A673 (cell line): Measurements from ENCODE around the gene LCE5A. TPM values are rescaled to one million over a fixed set of nuclear protein-coding genes. Genes with fewer than 3 reads are reported as not detected.

ENCODE experiments used
- BruUV-seq: library from RNA; stranded (reverse); fragments of 400-500 nt; replicated peaks from 2 replicates; lab custom pipeline; 2021; lab: Mats Ljungman, UMichigan
- CTCF ChIA-PET: fragments of 300-600 bp; sonication (Branson Sonifier 250); formaldehyde crosslinking; loops from one replicate; lab custom pipeline; 2022; ENCODE audit warnings: antibody characterized with exemption; lab: Charles Lee
- POLR2A ChIA-PET: fragments of 300-600 bp; sonication (Branson Sonifier 250); formaldehyde crosslinking; loops from one replicate; lab custom pipeline; 2022; ENCODE audit warnings: antibody characterized with exemption; ENCODE audit not compliant: low non-redundant PET; lab: Charles Lee
- DNase-seq: peaks from one replicate; pipeline ENCODE4 v3.0.0-alpha.2; 2015; ENCODE audit warnings: low spot score
- H3K27ac ChIP-seq: fragments of 200-600 bp; sonication (generic); 2 replicates; pipeline ENCODE4 v1.5.1; 2016; ENCODE audit warnings: mixed run types, low read depth, mild to moderate bottlenecking, mixed read lengths, antibody characterized with exemption, low read length; ENCODE audit not compliant: poor library complexity, severe bottlenecking
- H3K27me3 ChIP-seq: fragments of 200-600 bp; sonication (generic); replicated peaks from 2 replicates; pipeline ENCODE4 v1.6.1; 2017; ENCODE audit warnings: mixed run types, low read depth, mild to moderate bottlenecking, mixed read lengths, antibody characterized with exemption, low read length; ENCODE audit not compliant: insufficient read depth, poor library complexity
- H3K36me3 ChIP-seq: fragments of 200-600 bp; sonication (generic); 2 replicates; pipeline ENCODE4 v1.6.1; 2016; ENCODE audit warnings: mixed run types, mild to moderate bottlenecking, mixed read lengths, antibody characterized with exemption, low read length; ENCODE audit not compliant: insufficient read depth, poor library complexity, severe bottlenecking
- H3K4me1 ChIP-seq: fragments of 200-600 bp; sonication (generic); 2 replicates; pipeline ENCODE4 v1.6.1; 2017; ENCODE audit warnings: mixed run types, mild to moderate bottlenecking, mixed read lengths, antibody characterized with exemption, low read length; ENCODE audit not compliant: insufficient read depth, poor library complexity, severe bottlenecking
- H3K4me3 ChIP-seq: fragments of 200-600 bp; sonication (generic); 2 replicates; pipeline ENCODE4 v1.5.1; 2016; ENCODE audit warnings: low read depth, mixed run types, mild to moderate bottlenecking, mixed read lengths, low read length; ENCODE audit not compliant: poor library complexity, severe bottlenecking
- H3K9me3 ChIP-seq: fragments of 200-600 bp; sonication (generic); 2 replicates; pipeline ENCODE4 v1.6.1; 2016; ENCODE audit warnings: mixed run types, low read depth, mild to moderate bottlenecking, mixed read lengths, antibody characterized with exemption, low read length; ENCODE audit not compliant: poor library complexity, severe bottlenecking
- EZH2 ChIP-seq: fragments of 200-600 bp; sonication (generic); IDR thresholded peaks from 2 replicates; pipeline ENCODE4 v1.6.1; 2017; ENCODE audit warnings: borderline replicate concordance, low read depth, mild to moderate bottlenecking, mixed read lengths, antibody characterized with exemption, low read length; ENCODE audit not compliant: poor library complexity, severe bottlenecking
- intact Hi-C: fragments of 100-400 bp; cut with micrococcal nuclease; formaldehyde crosslinking; loops from one replicate; pipeline ENCODE4 v1.10.0; 2022; ENCODE audit not compliant: unreplicated experiment
- total RNA-seq: library from RNA; stranded (reverse); gene quantifications from 2 replicates; pipeline ENCODE4 v1.2.3, GENCODE V29; 2021
- TF ChIP-seq, protein P1 (sequence below): fragments of 300-800, 200-600 bp; sonication (generic); conservative IDR thresholded peaks from 2 replicates; pipeline ENCODE4 v1.5.1; 2017; ENCODE audit warnings: low read depth, mild to moderate bottlenecking, antibody characterized with exemption, low read length, moderate library complexity, mixed read lengths

The LCE5A gene
- total RNA-seq, 1 experiment from 2014 or later, result not detected

GRCh38 chr1:152537496-152537895, 26.9 kb downstream of the LCE5A start:
- H3K4me3 ChIP-seq, result no peak overlapping the region
- ChIA-PET POLR2A (no interaction called here), CTCF (no interaction called here)
- no peaks in the 10 kb centered on the region for H3K9me3 ChIP-seq
- H3K36me3 ChIP-seq, result no peaks in the 10 kb centered on the region
- TF ChIP-seq EZH2, result no peak
- TF ChIP-seq, protein P1, sequence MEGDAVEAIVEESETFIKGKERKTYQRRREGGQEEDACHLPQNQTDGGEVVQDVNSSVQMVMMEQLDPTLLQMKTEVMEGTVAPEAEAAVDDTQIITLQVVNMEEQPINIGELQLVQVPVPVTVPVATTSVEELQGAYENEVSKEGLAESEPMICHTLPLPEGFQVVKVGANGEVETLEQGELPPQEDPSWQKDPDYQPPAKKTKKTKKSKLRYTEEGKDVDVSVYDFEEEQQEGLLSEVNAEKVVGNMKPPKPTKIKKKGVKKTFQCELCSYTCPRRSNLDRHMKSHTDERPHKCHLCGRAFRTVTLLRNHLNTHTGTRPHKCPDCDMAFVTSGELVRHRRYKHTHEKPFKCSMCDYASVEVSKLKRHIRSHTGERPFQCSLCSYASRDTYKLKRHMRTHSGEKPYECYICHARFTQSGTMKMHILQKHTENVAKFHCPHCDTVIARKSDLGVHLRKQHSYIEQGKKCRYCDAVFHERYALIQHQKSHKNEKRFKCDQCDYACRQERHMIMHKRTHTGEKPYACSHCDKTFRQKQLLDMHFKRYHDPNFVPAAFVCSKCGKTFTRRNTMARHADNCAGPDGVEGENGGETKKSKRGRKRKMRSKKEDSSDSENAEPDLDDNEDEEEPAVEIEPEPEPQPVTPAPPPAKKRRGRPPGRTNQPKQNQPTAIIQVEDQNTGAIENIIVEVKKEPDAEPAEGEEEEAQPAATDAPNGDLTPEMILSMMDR, result no peak
- H3K27me3 ChIP-seq, result no peaks in the 10 kb centered on the region
- intact Hi-C loops, result no loop called here
- no peak overlapping the region for H3K27ac ChIP-seq
- no TSS peak for BruUV-seq
- no peak for DNase-seq
- H3K4me1 ChIP-seq, result no peaks in the 10 kb centered on the region

GRCh38 chr1:152539901-152540300, 29.3 kb downstream of the LCE5A start:
- DNase-seq, result no peak
- H3K9me3 ChIP-seq, result no peaks in the 10 kb centered on the region
- ChIA-PET POLR2A (no interaction called here), CTCF (no interaction called here)
- intact Hi-C loops, result no loop called here
- TF ChIP-seq, protein P1, result no peak
- no peak for TF ChIP-seq EZH2
- H3K27me3 ChIP-seq, result no peaks in the 10 kb centered on the region
- H3K4me3 ChIP-seq, result no peak overlapping the region
- BruUV-seq, result no TSS peak
- no peaks in the 10 kb centered on the region for H3K36me3 ChIP-seq
- no peaks in the 10 kb centered on the region for H3K4me1 ChIP-seq
- H3K27ac ChIP-seq, result no peak overlapping the region

DNA sequence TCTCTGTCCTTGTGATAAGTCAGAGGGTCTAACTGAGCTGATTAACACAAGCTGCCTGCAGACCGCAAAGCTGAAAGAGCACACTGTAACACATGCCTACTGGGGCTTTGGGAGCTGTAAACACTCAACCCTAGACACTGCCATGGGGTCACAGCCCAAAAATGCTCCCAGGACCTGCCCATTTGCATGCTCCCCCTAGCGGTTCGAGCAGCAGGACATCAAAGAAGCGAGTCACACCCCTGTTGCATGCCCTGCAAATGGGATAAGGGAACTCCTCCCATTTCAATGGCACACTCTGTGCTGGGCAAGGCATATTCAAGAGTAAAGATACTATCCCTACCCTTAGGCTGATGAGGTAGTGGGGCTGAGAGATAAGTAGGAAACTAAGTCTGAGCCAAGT, 33.2 kb downstream of the LCE5A start:
- Histone ChIP-seq H3K27ac (no peak overlapping the region), H3K36me3 (no peaks in the 10 kb centered on the region), H3K4me3 (no peak overlapping the region), H3K4me1 (no peaks in the 10 kb centered on the region), H3K27me3 (no peaks in the 10 kb centered on the region), H3K9me3 (no peaks in the 10 kb centered on the region)
- POLR2A ChIA-PET, result no interaction called here
- CTCF ChIA-PET, result no interaction called here
- no peak for TF ChIP-seq EZH2
- TF ChIP-seq, protein P1, result peak; percentile 36
- BruUV-seq, result no TSS peak
- peak; percentile 3 for DNase-seq
- intact Hi-C loops, result no loop called here
